RPMI8226 (cell line): ENCODE results near the gene REXO1.
A peak's percentile ranks its signal among the peaks of the same experiment; 100 is the strongest.
"Not testable (repeated sequence)": the region's sequence is repeated elsewhere in the genome, so short reads cannot be mapped to it uniquely, and the experiment has no call there.

Experiments used
- DNase-seq: peaks from one replicate; pipeline ENCODE4 v3.0.0-alpha.2; 2015

The REXO1 gene

GRCh38 chr19:1848399-1849131, at the start of gene REXO1:
REXO1 (minus strand) TSS chr19:1848483; CDS start chr19:1848358, 125 bp downstream.
- DNase-seq = peak; percentile 97

GRCh38 chr19:1896508-1896907, 48.2 kb upstream of the REXO1 start:
- no peak for DNase-seq

- DNase-seq = no peak
These were observed 45.5 kb upstream of the REXO1 start for GRCh38 chr19:1893791-1894190.

- DNase-seq = no peak
These were observed 41.6 kb upstream of the REXO1 start for GRCh38 chr19:1889907-1890306.

GRCh38 chr19:1888385-1888784, 40.1 kb upstream of the REXO1 start:
- no peak for DNase-seq

GRCh38 chr19:1886360-1886759, 38.1 kb upstream of the REXO1 start:
- not testable (repeated sequence) for DNase-seq

GRCh38 chr19:1885398-1886119, 37.3 kb upstream of the REXO1 start, which contains the start of gene ABHD17A:
ABHD17A (minus strand) TSS chr19:1885496; CDS start chr19:1881566, 3,930 bp downstream.
- DNase-seq = peak; percentile 98

- no peak for DNase-seq
These were observed 36.5 kb upstream of the REXO1 start for GRCh38 chr19:1884719-1885334.

- DNase-seq = no peak
These were observed 36.0 kb upstream of the REXO1 start for GRCh38 chr19:1884291-1884718.

GRCh38 chr19:1883784-1884183, 35.5 kb upstream of the REXO1 start:
- no peak for DNase-seq

GRCh38 chr19:1882786-1883692, 34.8 kb upstream of the REXO1 start:
- DNase-seq = no peak

- DNase-seq = no peak
These were observed 34.0 kb upstream of the REXO1 start for GRCh38 chr19:1882089-1882785.

GRCh38 chr19:1881393-1882088, 33.3 kb upstream of the REXO1 start:
- not testable (repeated sequence) for DNase-seq

GRCh38 chr19:1880611-1881392, 32.5 kb upstream of the REXO1 start:
- no peak for DNase-seq

GRCh38 chr19:1879982-1880381, 31.7 kb upstream of the REXO1 start:
- DNase-seq = not testable (repeated sequence)

GRCh38 chr19:1878583-1878982, 30.3 kb upstream of the REXO1 start:
- not testable (repeated sequence) for DNase-seq

- DNase-seq = not testable (repeated sequence)
These were observed 29.0 kb upstream of the REXO1 start for GRCh38 chr19:1877280-1877660.

- not testable (repeated sequence) for DNase-seq
These were observed 28.4 kb upstream of the REXO1 start for GRCh38 chr19:1876496-1877279.

GRCh38 chr19:1875646-1876495, 27.6 kb upstream of the REXO1 start:
- peak; percentile 96 for DNase-seq
